Activated naive CD4-positive, alpha-beta T cell treated with anti-CD3 and anti-CD28 coated beads for 36 hours (primary cell): ENCODE data around the gene CABP4. TPM values are rescaled to one million over a fixed set of nuclear protein-coding genes. Genes with fewer than 3 reads are reported as not detected.
"Not testable (repeated sequence)": the region's sequence is repeated elsewhere in the genome, so short reads cannot be mapped to it uniquely, and the experiment has no call there.

Source experiments
- CTCF ChIA-PET: fragments of 350-600 bp; sonication (Branson Sonifier 250); formaldehyde crosslinking; loops from one replicate; lab custom pipeline; 2021; ENCODE audit warnings: antibody characterized with exemption; lab: Charles Lee
- DNase-seq: peaks from one replicate; pipeline ENCODE4 v3.0.0-alpha.2; 2020
- H3K27ac Mint-ChIP-seq: one replicate; pipeline ENCODE4 v1.8.0; 2021; ENCODE audit warnings: mild to moderate bottlenecking, mixed read lengths
- H3K27me3 Mint-ChIP-seq: one replicate; pipeline ENCODE4 v1.8.0; 2021; ENCODE audit warnings: low read depth, mixed read lengths
- H3K36me3 Mint-ChIP-seq: one replicate; pipeline ENCODE4 v1.8.0; 2021; ENCODE audit warnings: low read depth, mixed read lengths
- H3K4me1 Mint-ChIP-seq: one replicate; pipeline ENCODE4 v1.8.0; 2021; ENCODE audit warnings: low read depth, mixed read lengths
- H3K4me3 Mint-ChIP-seq: one replicate; pipeline ENCODE4 v1.8.0; 2021; ENCODE audit warnings: mild to moderate bottlenecking, moderate library complexity, mixed read lengths
- H3K9me3 Mint-ChIP-seq: one replicate; pipeline ENCODE4 v1.8.0; 2021; ENCODE audit warnings: mixed read lengths
- intact Hi-C: fragments of 100-400 bp; cut with micrococcal nuclease; formaldehyde crosslinking; loops from one replicate; pipeline ENCODE4 v1.15.1; 2023
- total RNA-seq, 2 experiments: library from RNA; stranded (reverse); gene quantifications; one replicate each; pipeline ENCODE4 v1.2.3, GENCODE V29; 2021

Gene CABP4
- total RNA-seq, 2 experiments from 2014 or later = 1.4 to 2.3 TPM

DNA sequence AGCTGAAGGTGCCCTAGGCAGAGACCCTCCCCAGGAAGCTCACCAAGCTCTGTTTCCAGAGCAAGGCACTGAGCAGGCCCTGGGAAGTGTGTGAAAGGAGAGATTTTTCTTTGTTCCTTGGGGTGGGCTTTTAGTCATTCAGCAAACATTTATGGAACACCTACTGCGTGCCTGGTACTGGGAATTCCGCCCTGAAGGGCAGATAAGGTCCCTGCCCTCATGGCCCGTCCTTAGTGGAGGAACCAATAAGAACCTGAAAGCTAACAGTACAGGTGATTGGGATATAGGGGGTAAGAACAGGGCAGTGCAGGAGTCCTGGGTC is 10.0 kb downstream of the CABP4 start:
- CTCF ChIA-PET = interaction anchor here (3.9 kb wide), 1 partner anchor 27 kb away, joined by 20 read pairs; the partner anchor contains the start of gene PTPRCAP
- no peak for DNase-seq
- Mint-ChIP-seq H3K4me3 (peak overlapping the region; percentile 81), H3K27ac (peak overlapping the region; percentile 90), H3K27me3 (no peaks in the 10 kb centered on the region), H3K36me3 (peaks cover 5% of the 10 kb centered on the region), H3K9me3 (no peaks in the 10 kb centered on the region), H3K4me1 (peaks cover 35% of the 10 kb centered on the region)
- intact Hi-C loops = no loop called here

DNA sequence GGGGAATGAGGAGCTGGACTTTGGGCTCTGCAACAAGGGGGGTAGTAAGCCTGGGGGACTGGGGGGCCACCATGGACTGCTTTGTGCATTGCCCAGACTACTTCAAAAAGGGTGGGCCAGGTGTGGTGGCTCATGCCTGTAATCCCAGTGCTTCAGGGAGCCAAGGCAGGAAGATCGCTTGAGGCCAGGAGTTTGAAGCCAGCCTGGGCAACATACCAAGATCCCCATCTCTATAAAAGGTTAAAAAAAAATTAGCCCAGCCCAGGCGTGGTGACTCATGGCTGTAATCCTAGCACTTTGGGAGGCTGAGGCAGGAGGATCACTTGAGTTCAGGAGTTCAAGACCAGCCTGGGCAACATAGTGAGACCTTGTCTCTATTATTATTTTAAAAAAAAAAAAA is 10.4 kb downstream of the CABP4 start:
- peak; percentile 36 for DNase-seq
- H3K36me3 Mint-ChIP-seq, intact Hi-C loops, H3K9me3 Mint-ChIP-seq, H3K27me3 Mint-ChIP-seq: not testable (repeated sequence)
- CTCF ChIA-PET = interaction anchor here (0.6 to 3.9 kb wide), 3 partner anchors 28 to 213 kb away, joined by 3 to 20 read pairs (median 4); partner anchors contain the start of gene PTPRCAP
- peak overlapping the region; percentile 81 for H3K4me3 Mint-ChIP-seq
- peak overlapping the region; percentile 90 for H3K27ac Mint-ChIP-seq
- peaks cover 33% of the 10 kb centered on the region for H3K4me1 Mint-ChIP-seq

DNA sequence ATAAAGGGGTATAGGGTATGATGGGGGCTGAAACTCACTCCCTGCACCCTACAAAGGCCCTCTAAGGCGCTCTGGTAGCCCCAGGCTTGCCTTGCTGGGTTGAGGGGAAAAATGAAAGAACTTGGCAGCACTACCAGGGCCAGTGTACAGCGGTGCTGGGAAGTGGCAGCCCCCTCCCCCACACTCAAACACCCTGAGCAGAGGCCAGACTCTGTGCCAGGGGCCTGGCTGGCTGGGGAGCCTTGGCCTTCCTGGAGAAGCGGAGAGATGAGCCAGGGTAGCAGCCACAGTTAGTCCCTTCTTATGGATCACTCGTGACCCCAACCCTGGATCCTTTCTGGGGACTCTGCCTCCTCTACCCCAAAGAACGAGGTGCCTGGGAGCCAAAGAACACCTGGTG is 11.2 kb downstream of the CABP4 start:
- intact Hi-C loops = no loop called here
- no peaks in the 10 kb centered on the region for H3K9me3 Mint-ChIP-seq
- no peaks in the 10 kb centered on the region for H3K27me3 Mint-ChIP-seq
- DNase-seq = no peak
- CTCF ChIA-PET = interaction anchor here (0.6 to 3.9 kb wide), 3 partner anchors 27 to 213 kb away, joined by 3 to 20 read pairs (median 4); partner anchors contain the start of gene PTPRCAP
- no peak overlapping the region for H3K4me3 Mint-ChIP-seq
- peak overlapping the region; percentile 83 for H3K27ac Mint-ChIP-seq
- peaks cover 33% of the 10 kb centered on the region for H3K4me1 Mint-ChIP-seq
- H3K36me3 Mint-ChIP-seq = peaks cover 5% of the 10 kb centered on the region

DNA sequence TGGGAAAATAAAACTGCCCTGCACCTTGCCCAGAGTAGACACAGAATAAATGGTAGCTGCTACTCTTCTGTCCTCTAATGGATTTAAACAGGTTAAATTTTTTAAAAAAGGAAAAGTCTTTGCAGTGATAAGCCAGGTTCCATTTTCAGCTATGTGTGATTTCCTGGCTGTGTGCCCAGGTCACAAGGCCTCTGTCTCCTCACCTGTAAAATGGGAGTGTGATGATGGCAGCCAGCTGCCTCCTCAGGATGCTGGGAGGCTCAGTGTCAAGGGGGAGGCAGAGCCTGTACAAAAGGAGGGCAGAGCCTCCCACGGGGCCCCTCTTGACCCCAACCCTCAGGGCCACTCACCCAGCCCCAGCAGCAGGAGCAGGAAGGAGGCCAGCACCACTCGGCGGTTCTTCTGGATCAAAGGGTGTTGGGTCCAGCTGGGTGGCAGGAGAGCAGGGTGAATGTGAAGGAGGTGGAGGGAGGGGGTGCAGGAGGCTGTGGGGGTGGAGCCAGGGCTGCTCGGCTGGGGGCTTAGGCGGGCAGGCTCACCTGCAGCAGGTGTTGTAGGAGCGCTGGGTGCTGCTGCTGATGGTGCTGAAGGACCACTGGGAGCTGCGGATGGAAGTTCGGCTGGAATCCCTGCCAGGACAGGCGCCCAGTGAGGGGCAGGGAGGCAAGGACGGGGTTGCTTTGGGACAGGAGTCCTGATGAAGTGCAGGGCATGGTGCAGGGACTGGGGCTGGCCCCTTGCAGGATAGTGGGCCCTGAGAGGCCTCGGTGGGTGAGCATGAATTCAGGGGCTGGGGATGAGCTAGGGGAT is 12.0 kb downstream of the CABP4 start:
- H3K36me3 Mint-ChIP-seq = peaks cover 5% of the 10 kb centered on the region
- H3K27ac Mint-ChIP-seq = peak overlapping the region; percentile 83
- peaks cover 33% of the 10 kb centered on the region for H3K4me1 Mint-ChIP-seq
- no peaks in the 10 kb centered on the region for H3K27me3 Mint-ChIP-seq
- no peak for DNase-seq
- intact Hi-C loops = no loop called here
- H3K4me3 Mint-ChIP-seq = peak overlapping the region; percentile 80
- CTCF ChIA-PET = interaction anchor here (1.3 to 3.9 kb wide), 5 partner anchors 19 to 85 kb away, joined by 4 to 20 read pairs (median 6); partner anchors contain the start of genes PITPNM1, PTPRCAP and TBC1D10C
- no peaks in the 10 kb centered on the region for H3K9me3 Mint-ChIP-seq

DNA sequence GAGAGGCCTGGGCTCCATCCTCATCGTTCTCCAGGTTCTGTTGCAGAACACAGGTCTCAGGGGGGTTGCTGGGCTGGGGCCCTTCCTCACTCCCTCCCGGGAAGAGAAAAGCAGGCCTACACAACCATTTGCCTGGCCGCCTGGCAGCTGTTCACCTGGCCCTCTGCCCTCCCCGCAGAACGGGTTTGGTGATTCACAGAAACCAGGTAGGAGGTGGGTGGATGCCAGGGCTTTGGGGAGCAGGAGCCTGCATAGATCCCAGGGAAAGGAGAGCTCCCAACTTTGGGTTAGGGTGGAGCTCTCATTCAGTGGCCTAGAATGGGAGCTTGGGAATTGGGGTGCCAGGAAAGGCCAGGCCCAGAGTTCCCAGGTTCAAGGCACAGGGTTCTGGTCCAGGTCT is 12.9 kb downstream of the CABP4 start:
- CTCF ChIA-PET = interaction anchor here (0.8 to 3.9 kb wide), 11 partner anchors 13 to 111 kb away, joined by 3 to 20 read pairs (median 5); partner anchors contain the start of genes AIP, CDK2AP2, PITPNM1 and PTPRCAP
- H3K4me3 Mint-ChIP-seq = peak overlapping the region; percentile 80
- H3K9me3 Mint-ChIP-seq = no peaks in the 10 kb centered on the region
- intact Hi-C loops = loop anchor here (2.0 kb wide), 3 partner anchors 21 to 39 kb away; partner anchors contain the start of gene RPS6KB2
- H3K4me1 Mint-ChIP-seq = peaks cover 33% of the 10 kb centered on the region
- peak; percentile 54 for DNase-seq
- peak overlapping the region; percentile 83 for H3K27ac Mint-ChIP-seq
- no peaks in the 10 kb centered on the region for H3K27me3 Mint-ChIP-seq
- peaks cover 5% of the 10 kb centered on the region for H3K36me3 Mint-ChIP-seq

DNA sequence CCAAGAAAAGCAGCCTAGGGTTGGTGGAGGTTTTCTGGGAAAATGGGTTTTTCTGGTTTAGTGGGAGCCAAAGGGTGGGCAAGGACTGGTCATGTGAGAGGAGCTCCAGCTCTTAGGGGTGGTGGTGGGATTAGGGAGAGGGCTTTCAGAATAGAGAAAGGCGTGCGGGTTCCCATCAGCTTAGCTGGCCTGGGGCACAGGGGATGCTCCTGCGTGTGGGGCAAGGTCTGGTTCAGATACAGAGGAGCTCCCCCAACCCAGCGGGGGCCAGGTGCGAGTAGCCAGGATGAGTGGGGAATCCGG is 13.3 kb downstream of the CABP4 start:
- CTCF ChIA-PET = interaction anchor here (0.8 to 3.9 kb wide), 11 partner anchors 13 to 112 kb away, joined by 3 to 20 read pairs (median 5); partner anchors contain the start of genes AIP, CDK2AP2, PITPNM1 and PTPRCAP
- Mint-ChIP-seq H3K27ac (peak overlapping the region; percentile 83), H3K4me1 (peaks cover 33% of the 10 kb centered on the region), H3K27me3 (no peaks in the 10 kb centered on the region), H3K36me3 (peaks cover 5% of the 10 kb centered on the region), H3K4me3 (peak overlapping the region; percentile 80), H3K9me3 (no peaks in the 10 kb centered on the region)
- peak; percentile 45 for DNase-seq
- intact Hi-C loops = loop anchor here (2.0 kb wide), 3 partner anchors 22 to 40 kb away; partner anchors contain the start of gene RPS6KB2

DNA sequence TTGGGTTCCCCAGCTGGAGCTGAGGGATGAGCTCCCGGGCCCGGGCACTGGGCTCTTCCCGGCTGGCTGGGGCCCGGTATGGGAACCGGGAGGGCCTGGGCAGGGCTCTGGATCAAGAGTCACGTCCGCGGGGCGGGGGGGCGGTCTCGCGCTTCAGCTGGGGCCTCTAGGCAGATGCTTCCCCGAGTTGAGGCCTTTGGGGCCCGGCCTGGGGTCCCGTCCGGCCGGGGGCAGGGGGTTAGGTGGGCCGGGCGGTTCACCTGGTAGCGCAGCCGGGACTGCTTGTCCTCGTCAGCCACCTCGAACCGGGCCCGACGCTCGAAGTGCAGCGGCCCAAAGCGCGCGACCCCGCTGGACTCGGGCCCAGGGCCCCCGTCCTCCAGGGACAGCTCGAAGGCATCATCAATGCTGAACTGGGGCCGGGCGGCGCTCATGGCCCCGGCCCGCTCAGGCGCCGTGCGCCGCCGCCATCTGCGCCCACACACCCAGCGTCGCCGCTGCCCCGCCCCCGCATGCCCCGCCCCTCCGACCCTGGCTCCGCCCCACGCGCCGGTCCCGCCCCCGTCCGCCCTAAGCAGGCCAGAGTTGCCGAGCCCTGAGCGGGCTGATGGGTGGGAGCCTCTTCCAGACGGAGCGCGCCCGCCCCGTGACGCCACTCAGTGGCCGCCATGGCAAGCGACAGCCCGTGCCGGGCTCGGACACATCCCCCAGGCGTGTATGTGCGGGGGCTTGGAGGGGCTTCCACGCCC is 13.8 kb downstream of the CABP4 start, which contains the start of gene TMEM134:
Gene TMEM134 (minus strand): TSS at position 493 of the 749 bp plus-strand sequence. CDS start 59 bp downstream, at position 434.
- Mint-ChIP-seq H3K9me3 (no peaks in the 10 kb centered on the region), H3K4me1 (peaks cover 33% of the 10 kb centered on the region), H3K4me3 (peak within 1 kb of the TSS; percentile 80), H3K36me3 (peaks cover 5% of the 10 kb centered on the region), H3K27me3 (no peaks in the 10 kb centered on the region), H3K27ac (peak within 1 kb of the TSS; percentile 86)
- DNase-seq = peak; percentile 92
- intact Hi-C loops = loop anchor here (1.0 to 2.0 kb wide), 8 partner anchors 14 to 78 kb away; partner anchors contain the start of genes AIP, RAD9A and RPS6KB2
- CTCF ChIA-PET = interaction anchor here (0.7 to 3.9 kb wide), 12 partner anchors 12 to 112 kb away, joined by 3 to 20 read pairs (median 4); partner anchors contain the start of genes AIP, CDK2AP2, PITPNM1 and PTPRCAP

DNA sequence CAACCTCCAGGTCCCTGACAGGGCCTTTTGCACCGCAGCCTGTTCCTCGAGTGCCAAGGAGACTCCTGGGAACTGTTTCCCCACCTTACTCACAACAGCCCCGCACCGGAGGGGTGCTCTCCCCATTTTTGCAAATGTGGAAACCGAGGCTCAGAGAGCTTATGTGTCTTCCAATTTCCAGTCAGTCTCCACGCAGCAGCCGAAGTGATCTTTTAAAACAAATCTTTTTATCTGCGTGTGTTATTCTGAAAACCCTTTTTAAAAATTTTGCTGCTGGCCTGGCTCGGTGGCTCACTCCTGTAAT is 14.3 kb downstream of the CABP4 start:
- Mint-ChIP-seq H3K4me1 (peaks cover 32% of the 10 kb centered on the region), H3K4me3 (peak overlapping the region; percentile 75), H3K27me3 (no peaks in the 10 kb centered on the region), H3K9me3 (no peaks in the 10 kb centered on the region), H3K36me3 (peaks cover 5% of the 10 kb centered on the region), H3K27ac (peak overlapping the region; percentile 86)
- no peak for DNase-seq
- CTCF ChIA-PET = interaction anchor here (0.7 to 2.1 kb wide), 4 partner anchors 36 to 113 kb away, joined by 3 to 6 read pairs (median 4); partner anchors contain the start of genes PITPNM1 and RAD9A
- intact Hi-C loops = loop anchor here (1.0 to 2.0 kb wide), 8 partner anchors 14 to 78 kb away; partner anchors contain the start of genes AIP, RAD9A and RPS6KB2

DNA sequence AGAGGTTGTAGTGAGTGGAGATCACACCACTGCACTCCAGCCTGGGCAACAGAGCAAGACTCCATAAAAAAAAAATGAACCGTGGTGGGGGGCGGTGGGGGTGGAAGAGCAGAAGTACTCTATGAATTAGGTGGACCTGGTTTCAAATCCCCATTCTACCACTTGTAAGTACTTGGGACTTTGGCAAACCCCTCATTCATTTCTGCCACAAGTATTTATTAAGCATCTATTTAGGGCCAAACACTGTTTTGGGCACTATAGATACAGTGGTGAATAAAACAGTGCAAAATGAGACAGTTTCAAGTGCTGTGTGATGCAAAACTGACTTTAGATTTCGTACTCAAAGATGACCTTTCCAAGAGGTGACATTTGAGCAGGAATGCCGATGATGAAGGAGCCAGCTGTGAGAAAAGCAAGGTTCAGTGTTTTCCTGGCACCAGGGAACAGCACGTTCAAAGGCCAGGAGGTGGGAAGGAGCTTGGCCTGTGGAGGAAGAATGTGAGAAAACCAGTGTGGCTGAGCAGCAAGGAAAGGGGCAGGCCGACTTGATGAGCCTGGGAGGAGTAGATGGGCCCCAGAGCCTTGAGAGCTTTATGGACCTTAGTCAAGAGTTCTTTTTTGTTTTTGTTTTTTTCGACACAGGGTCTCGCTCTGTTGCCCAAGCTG is 15.3 kb downstream of the CABP4 start:
- intact Hi-C loops = no loop called here
- peaks cover 2% of the 10 kb centered on the region for H3K36me3 Mint-ChIP-seq
- peak overlapping the region; percentile 75 for H3K4me3 Mint-ChIP-seq
- DNase-seq = no peak
- CTCF ChIA-PET = interaction anchor here (0.9 to 1.8 kb wide), 2 partner anchors 14 to 66 kb away, joined by 3 to 6 read pairs; no protein-coding TSS in a partner anchor
- peak overlapping the region; percentile 86 for H3K27ac Mint-ChIP-seq
- H3K27me3 Mint-ChIP-seq = no peaks in the 10 kb centered on the region
- H3K9me3 Mint-ChIP-seq = no peaks in the 10 kb centered on the region
- peaks cover 28% of the 10 kb centered on the region for H3K4me1 Mint-ChIP-seq

DNA sequence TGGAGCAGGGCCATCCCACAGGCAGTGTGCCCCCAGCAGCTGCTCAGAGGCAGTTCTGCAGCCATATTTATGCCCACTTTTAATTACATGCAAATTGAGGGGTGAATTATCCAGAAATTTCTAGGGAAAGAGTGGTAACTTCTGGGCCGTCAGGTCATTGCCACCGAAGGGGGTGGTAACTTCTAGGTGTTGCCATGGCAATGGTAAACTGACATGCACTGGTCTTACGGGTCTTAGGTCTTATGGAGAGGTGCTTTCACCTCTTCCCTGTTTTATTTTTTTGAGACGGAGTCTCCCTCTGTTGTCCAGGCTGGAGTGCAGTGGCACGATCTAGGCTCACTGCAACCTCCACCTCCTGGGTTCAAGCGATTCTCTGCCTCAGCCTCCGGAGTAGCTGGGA is 17.7 kb downstream of the CABP4 start:
- H3K9me3 Mint-ChIP-seq = no peaks in the 10 kb centered on the region
- DNase-seq = no peak
- no peak overlapping the region for H3K27ac Mint-ChIP-seq
- no peaks in the 10 kb centered on the region for H3K36me3 Mint-ChIP-seq
- no peak overlapping the region for H3K4me3 Mint-ChIP-seq
- H3K27me3 Mint-ChIP-seq = no peaks in the 10 kb centered on the region
- peaks cover 11% of the 10 kb centered on the region for H3K4me1 Mint-ChIP-seq
- intact Hi-C loops = no loop called here
- CTCF ChIA-PET = no interaction called here

DNA sequence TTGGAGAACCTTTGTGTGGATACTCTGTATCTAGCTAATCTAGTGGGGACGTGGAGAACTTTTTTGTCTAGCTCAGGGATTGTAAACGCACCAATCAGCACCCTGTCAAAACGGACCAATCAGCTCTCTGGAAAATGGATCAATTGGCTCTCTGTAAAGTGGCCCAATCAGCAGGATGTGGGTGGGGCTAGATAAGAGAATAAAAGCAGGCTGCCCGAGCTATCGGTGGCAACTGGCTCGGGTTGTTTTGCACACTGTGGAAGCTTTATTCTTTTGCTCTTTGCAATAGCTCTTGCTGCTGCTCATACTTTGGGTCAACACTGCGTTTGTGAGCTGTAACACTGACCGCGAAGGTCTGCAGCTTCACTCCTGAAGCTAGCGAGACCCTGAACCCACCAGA is 21.5 kb downstream of the CABP4 start:
- H3K27me3 Mint-ChIP-seq, DNase-seq, H3K9me3 Mint-ChIP-seq, CTCF ChIA-PET, intact Hi-C loops, H3K4me1 Mint-ChIP-seq, H3K36me3 Mint-ChIP-seq, H3K4me3 Mint-ChIP-seq, H3K27ac Mint-ChIP-seq: not testable (repeated sequence)
